Urothelium cell line (cell line): Measurements from ENCODE around the gene MAP1B.
A peak's percentile ranks its signal among the peaks of the same experiment; 100 is the strongest.
"Not testable (repeated sequence)": the region's sequence is repeated elsewhere in the genome, so short reads cannot be mapped to it uniquely, and the experiment has no call there.

Source experiments
- DNase-seq: peaks from one replicate; pipeline ENCODE4 v3.0.0; 2011; ENCODE audit warnings: low spot score, mixed read lengths
- FAIRE-seq: peaks from 2 replicates; lab custom pipeline; 2011; peaks lifted over from hg19 to GRCh38; lab: Jason Lieb, UNC

Gene MAP1B

GRCh38 chr5:72159501-72159911 lies 52.2 kb downstream of the MAP1B start:
- FAIRE-seq (no peak), DNase-seq (no peak)

GRCh38 chr5:72160329-72160728 lies 53.1 kb downstream of the MAP1B start:
- FAIRE-seq: no peak

DNA sequence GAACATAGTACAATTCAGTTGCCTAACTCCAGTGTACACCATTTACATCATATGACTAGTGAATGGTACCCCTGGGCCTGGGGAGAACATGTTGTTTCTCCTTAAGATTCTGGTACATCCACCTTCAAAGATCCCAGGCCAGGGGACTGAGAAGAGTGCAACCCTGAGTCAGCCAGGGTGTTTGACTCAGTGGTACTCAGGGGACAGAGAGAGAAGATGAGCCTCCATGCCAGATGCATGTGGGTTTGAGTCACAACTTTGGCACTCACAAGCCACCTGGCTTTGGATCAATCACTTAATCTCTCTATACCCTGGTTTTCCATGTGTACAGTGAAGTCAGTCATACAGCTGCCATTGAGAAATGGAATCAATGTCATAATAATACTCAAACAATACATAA lies 53.7 kb downstream of the MAP1B start:
- DNase-seq (no peak), FAIRE-seq (no peak)

More at GRCh38 chr5:72160329-72160728, 53.1 kb downstream of the MAP1B start:
- DNase-seq: no peak

DNA sequence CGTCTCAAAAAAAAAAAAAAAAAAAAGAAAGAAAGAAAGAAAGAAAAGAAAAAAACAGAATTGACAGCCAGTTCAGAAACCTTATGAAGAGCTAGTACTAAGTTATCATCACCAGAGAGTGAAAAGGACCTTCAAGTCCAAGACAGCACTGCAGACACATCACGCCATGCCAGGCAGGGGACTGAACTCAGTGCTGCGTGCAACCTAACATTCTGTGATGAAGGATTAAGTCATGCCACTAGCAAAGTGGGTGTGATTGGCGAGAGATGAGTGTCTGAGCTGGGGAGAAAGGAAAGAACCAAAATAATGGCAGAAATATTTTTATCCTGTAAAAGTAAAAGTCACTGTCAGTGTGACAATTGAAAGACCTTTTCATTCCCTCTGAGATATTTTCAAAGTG lies 54.7 kb downstream of the MAP1B start:
- DNase-seq: no peak
- FAIRE-seq: no peak

DNA sequence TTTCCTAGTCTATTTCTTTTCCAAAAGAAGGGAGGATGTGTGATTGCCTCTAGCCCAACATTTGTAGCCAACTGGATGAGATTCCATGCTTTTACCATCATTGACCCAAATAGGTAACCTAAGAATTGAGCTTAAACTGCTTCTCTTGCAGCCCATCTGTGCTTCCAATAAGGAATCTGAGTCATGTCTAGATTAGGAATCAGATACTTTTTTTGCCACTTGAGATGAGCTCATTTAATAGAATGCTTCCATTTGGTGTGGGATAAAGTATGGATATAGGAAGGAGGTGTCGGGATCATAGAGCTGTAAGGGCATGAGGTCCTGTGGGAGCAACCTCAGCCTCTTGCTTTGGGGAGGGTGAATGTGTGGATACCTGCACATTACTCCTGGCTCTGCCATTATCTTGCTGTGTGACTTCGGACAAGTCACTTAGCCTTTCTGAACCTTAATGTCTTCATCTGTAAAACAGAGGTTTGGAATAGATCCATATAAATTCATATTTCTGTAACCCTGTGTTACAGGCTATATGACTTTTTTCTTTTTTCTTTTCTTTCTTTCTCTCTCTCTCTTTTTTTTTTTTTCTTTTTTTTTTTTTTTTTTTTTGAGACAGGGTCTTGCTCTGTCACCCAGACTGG lies 56.2 kb downstream of the MAP1B start:
- no peak for FAIRE-seq
- DNase-seq: no peak

DNA sequence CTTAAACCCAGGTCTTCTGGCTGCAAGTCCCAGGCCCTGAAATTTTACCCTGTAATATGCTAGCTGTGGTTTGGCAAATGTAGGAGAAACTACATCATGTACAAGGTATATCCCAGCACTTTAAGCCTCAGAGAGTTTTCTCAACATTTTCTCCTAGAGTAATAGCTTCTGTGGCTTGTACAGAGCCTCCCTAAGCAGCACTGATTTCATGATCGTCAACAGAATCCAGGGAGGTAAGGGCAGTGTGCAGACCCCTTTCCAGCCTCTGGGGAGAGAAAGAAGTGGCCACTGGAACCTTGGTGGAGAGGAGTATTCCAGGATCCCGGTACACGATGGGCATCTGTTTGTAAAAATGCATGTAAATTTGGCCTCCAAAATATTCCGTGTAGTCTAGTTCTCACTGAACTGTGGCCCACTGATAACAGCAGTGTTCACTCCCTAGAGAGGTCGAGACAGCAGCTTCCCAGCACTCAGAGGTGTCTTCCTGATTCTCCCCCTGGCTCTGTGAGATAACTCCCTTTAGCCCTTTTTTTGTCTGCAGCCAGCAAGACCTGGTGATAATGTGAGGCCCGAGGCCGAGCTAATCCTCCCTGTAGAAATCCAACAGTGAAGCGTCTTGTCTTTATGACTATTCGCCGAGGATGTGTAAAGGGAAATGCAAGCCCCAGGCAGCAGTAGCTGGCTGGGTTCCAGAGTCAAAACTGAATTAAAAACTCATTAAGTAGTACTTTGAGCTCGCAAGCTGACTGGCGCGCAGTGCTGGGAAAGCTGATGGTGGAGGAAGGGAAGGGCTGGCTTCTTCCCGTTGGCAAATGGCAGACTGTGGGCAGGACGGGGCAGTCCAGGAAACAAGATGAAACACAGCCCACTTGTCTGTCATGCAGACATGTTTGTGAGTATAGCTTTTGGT lies 59.0 kb downstream of the MAP1B start:
- FAIRE-seq (no peak), DNase-seq (no peak)

- FAIRE-seq: no peak
- DNase-seq: no peak
These were observed 60.0 kb downstream of the MAP1B start for GRCh38 chr5:72167257-72167656.

GRCh38 chr5:72167804-72168203 lies 60.5 kb downstream of the MAP1B start:
- FAIRE-seq: no peak

DNA sequence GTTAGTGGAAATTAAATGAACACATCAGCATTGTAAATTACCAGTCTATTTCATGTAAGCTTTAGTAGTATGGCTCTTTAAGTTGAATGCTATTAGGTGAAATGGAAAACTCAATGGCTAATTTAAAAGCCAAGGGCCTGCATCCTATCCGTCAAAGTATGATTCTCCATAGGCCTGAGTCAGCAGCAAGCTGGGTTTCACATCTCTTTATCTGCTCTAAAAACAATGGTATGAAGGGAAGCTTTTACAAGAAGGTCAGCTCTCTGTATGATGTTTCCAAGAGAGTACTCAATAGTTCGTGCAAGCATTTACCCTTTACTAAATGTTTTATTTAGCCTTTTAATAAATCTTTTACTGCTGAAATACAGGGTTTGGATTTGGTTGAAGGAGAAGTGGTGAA lies 62.8 kb downstream of the MAP1B start:
- DNase-seq (no peak), FAIRE-seq (no peak)

More at GRCh38 chr5:72167804-72168203, 60.5 kb downstream of the MAP1B start:
- no peak for DNase-seq

DNA sequence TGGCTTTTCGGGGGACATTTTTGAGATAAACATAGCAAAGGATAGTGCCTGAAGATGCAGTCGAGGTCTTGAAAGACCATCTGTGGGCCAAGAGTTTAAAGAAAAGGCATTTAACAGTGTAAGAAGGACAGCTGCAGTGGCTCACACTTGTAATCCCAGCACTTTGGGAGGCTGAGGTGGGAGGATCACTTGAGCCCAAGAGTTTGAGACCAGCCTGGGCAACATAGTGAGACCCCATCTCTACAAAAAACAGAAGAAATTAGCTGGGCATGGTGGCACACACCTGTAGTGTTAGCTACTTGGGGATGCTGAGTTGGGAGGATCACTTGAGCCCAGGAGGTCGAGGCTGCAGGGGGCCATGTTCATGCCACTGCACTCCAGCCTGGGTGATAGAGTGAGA lies 63.9 kb downstream of the MAP1B start:
- not testable (repeated sequence) for FAIRE-seq, DNase-seq

- FAIRE-seq: no peak
- DNase-seq: no peak
These were observed 64.4 kb downstream of the MAP1B start for GRCh38 chr5:72171667-72172066.

- FAIRE-seq: no peak
These were observed 65.5 kb downstream of the MAP1B start for GRCh38 chr5:72172786-72173185.

GRCh38 chr5:72177538-72177937 lies 70.3 kb downstream of the MAP1B start:
- DNase-seq (no peak), FAIRE-seq (no peak)

More at GRCh38 chr5:72172786-72173185, 65.5 kb downstream of the MAP1B start:
- no peak for DNase-seq

GRCh38 chr5:72179028-72179815 lies 71.9 kb downstream of the MAP1B start:
- FAIRE-seq (peak; percentile 53), DNase-seq (peak; percentile 88)

DNA sequence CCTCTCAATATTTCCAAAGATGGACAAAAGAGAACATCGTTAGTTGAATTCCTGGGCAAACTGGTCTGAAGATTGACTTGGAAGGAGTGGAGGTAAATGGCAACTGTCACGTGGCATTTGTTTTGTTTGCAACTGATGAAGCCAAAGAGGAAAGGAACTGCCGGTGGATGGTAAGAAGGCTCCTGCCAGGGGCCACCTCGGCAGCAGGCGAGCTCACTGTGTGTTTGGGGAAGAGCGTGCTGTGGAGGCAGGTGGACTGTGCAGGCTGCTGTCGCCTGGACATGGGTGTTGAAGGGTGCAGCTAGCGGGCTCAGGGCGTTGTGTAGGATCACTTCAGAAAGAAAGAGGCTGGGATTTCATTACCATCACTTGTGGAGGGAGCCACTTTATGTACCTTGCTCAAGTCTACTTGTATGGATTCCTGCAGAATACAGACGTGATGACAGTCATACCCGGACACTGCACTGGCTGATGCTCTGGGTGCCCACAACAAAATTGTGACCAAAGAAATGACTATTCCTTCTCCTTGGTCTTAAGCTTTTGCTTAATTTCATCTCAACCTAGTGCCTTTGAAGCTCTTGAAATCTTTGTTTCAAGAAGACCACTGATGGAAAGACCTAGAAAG lies 72.7 kb downstream of the MAP1B start:
- DNase-seq: peak; percentile 48

DNA sequence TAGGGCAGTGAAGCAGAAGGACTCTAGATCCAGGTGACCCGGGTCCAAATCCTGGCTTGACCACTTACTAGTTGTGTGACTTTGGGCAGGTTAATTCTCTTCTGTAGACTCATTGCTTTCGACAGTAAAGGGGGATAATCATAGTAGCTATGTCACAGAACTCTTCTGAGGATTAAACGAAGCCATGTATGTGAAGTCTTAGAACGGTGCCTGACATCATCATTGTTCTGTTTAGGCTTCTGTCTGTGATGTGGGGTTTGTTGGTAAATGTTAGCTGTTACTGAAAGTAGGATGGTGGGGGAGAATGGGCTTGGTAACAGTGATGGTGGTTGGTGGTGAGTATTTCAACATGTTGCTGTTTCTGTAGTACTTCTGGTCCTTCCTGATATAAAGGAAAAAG lies 73.7 kb downstream of the MAP1B start:
- FAIRE-seq (no peak), DNase-seq (no peak)

More for the DNA sequence above, 72.7 kb downstream of the MAP1B start:
- FAIRE-seq: no peak

- DNase-seq (no peak), FAIRE-seq (no peak)
These were observed 75.4 kb downstream of the MAP1B start for GRCh38 chr5:72182686-72183085.

DNA sequence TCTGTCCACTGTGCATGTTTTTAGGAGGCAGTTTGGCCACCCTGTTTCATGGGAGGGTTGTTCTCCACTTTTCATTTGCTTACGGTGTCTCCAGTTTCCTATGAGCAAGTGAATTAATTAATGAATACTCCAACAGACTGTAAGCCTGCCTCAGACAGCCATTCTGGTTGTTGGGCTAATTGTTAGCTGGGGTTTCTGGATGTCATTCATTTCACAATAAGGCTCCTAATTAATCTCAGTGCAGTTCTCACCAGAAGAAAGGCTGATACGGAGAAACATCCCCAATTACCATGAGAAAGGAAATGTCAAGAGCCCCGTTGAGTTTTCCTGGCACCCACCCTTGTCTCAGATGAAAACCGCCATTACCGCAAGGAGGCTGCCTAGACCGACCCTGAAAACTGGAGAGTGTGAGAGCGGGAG lies 75.8 kb downstream of the MAP1B start:
- FAIRE-seq (no peak), DNase-seq (no peak)

DNA sequence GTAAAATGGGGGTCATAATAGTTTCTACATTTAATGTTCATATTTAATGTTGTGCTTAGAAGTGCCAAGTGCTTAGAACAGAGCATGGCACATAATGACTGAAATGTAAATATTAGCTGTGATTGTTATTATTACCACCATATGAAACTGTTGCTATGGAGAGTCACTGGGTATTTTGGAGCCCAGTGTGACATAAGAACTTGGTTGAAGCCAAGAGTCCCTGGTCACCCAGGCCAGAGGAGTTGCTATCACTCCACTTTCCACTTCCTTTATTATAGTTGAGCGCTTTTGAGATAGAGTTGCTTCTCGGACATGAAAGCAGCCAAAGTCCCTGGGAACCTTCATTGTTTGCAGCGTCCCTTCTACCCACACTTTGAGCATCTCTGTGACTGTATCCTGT lies 77.1 kb downstream of the MAP1B start:
- FAIRE-seq (no peak), DNase-seq (no peak)

DNA sequence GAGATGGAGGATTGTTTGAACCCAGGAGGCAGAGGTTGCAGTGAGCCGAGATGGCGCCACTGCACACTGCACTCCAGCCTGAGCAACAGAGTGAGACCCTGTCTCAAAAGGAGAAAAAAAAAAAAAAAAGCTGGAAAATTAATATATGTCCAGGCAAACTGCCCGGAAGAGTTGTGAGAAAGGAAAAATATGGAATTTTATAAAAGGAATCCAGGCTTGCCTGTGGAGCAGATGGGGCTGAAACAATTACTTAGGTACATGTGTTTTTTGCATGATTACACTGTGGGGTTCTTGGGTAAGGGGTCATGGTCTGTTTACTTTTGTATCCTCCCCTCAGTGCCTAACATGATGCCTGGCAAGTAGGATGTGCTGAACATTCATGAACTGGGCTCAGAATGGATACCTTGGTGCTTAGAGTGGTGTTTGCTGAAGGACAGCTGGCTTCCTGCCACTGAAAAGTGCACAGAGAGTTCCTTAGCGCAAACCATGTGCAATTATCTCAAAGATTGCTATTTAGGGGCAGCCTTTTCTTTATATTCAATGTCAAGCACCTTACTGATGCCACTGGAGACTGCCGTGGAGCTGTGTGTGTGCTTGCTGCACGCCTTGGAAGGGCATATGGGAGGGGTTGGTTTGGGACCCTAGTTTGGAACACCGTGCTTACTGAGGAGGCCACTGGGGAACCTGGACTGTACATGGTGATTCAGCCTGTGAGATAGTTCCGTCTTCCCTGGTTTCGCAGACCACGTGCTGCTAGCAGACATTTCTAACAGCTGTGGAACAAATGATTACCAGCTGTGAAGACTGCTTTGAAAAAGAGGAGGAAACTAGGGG lies 78.4 kb downstream of the MAP1B start:
- no peak for FAIRE-seq
- DNase-seq: no peak
